Suprapubic skin (tissue), 4 donors: ENCODE data around the gene OR51B2. TPM values are rescaled to one million over a fixed set of nuclear protein-coding genes. Genes with fewer than 3 reads are reported as not detected.

Experiments used
- DNase-seq, 2 donors: peaks; one replicate each; pipeline ENCODE4 v3.0.0-alpha.2; 2019; ENCODE audit warnings: low spot score in 2 of 2
- H3K27ac ChIP-seq: fragments of 200-600 bp; sonication (generic); one replicate; pipeline ENCODE4 v1.5.1; 2019
- H3K27me3 ChIP-seq: fragments of 200-600 bp; sonication (generic); one replicate; pipeline ENCODE4 v1.5.1; 2019
- H3K36me3 ChIP-seq: fragments of 200-600 bp; sonication (generic); one replicate; pipeline ENCODE4 v1.5.1; 2019
- H3K4me1 ChIP-seq: fragments of 200-600 bp; sonication (generic); one replicate; pipeline ENCODE4 v1.5.1; 2019
- H3K4me3 ChIP-seq: fragments of 200-600 bp; sonication (generic); one replicate; pipeline ENCODE4 v1.5.1; 2019; ENCODE audit warnings: mild to moderate bottlenecking
- H3K9me3 ChIP-seq: fragments of 200-600 bp; sonication (generic); one replicate; pipeline ENCODE4 v1.5.1; 2019
- CTCF ChIP-seq, 2 donors: fragments of 200-600 bp in 1 of 2; fragments of 450-650 bp in 1 of 2; sonication (generic) in 1 of 2; IDR thresholded peaks; one replicate each; pipeline ENCODE4 v1.5.1; 2016 to 2019; ENCODE audit warnings: antibody characterized with exemption in 2 of 2, mild to moderate bottlenecking in 1 of 2, moderate library complexity in 1 of 2
- EP300 ChIP-seq: sonication (generic); formaldehyde crosslinking; IDR thresholded peaks from one replicate; pipeline ENCODE4 v1.6.1; 2017; ENCODE audit warnings: antibody characterized with exemption
- POLR2A ChIP-seq, 2 donors: fragments of 450-650 bp; IDR thresholded peaks; one replicate each; pipeline ENCODE4 v1.6.1; 2017; ENCODE audit warnings: antibody characterized with exemption in 2 of 2, mild to moderate bottlenecking in 2 of 2, moderate library complexity in 2 of 2
- POLR2AphosphoS5 ChIP-seq, 3 donors: sonication (generic); formaldehyde crosslinking; IDR thresholded peaks; one replicate each; pipeline ENCODE4 v1.6.1; 2017; ENCODE audit warnings: antibody characterized with exemption in 3 of 3
- WGBS: methylation state at CpG from one replicate; pipeline ENCODE4 v1.1.5; 2018; 5-methylcytosine and 5-hydroxymethylcytosine counted together
- total RNA-seq, 4 donors: library from RNA; depleted of rRNA; stranded (reverse); fragments of >200 nt; gene quantifications; one replicate each; pipeline ENCODE4 v1.1.0, GENCODE V29; 2016

Gene OR51B2
- total RNA-seq, 4 donors from 2014 or later = not detected

- no peak overlapping the region for H3K4me3 ChIP-seq
- TF ChIP-seq CTCF (IDR thresholded peaks at IDR 0.05) (no peak), EP300 (no peak), POLR2A (IDR thresholded peaks at IDR 0.05) (no peak), POLR2AphosphoS5 (IDR thresholded peaks at IDR 0.05) (no peak)
- 77% methylated on average over 2 of the region's 2 CpGs for WGBS
- no peak overlapping the region for H3K27ac ChIP-seq
- H3K9me3 ChIP-seq = no peaks in the 10 kb centered on the region
- no peaks in the 10 kb centered on the region for H3K4me1 ChIP-seq
- H3K27me3 ChIP-seq = no peaks in the 10 kb centered on the region
- H3K36me3 ChIP-seq = no peaks in the 10 kb centered on the region
- no peak for DNase-seq
Measured at GRCh38 chr11:5307256-5308019, 16.7 kb downstream of the OR51B2 start.

GRCh38 chr11:5304046-5304445, 20.1 kb downstream of the OR51B2 start:
- no peak for DNase-seq
- Histone ChIP-seq H3K9me3 (no peaks in the 10 kb centered on the region), H3K4me3 (no peak overlapping the region), H3K27me3 (no peaks in the 10 kb centered on the region), H3K36me3 (no peaks in the 10 kb centered on the region), H3K27ac (no peak overlapping the region), H3K4me1 (no peaks in the 10 kb centered on the region)
- TF ChIP-seq EP300 (no peak), CTCF (IDR thresholded peaks at IDR 0.05) (no peak), POLR2AphosphoS5 (IDR thresholded peaks at IDR 0.05) (no peak), POLR2A (IDR thresholded peaks at IDR 0.05) (no peak)
- WGBS = 95% methylated on average over 1 of the region's 1 CpG

GRCh38 chr11:5303626-5304025, 20.5 kb downstream of the OR51B2 start:
- Histone ChIP-seq H3K4me1 (no peaks in the 10 kb centered on the region), H3K4me3 (no peak overlapping the region), H3K27ac (no peak overlapping the region), H3K36me3 (no peaks in the 10 kb centered on the region), H3K27me3 (no peaks in the 10 kb centered on the region), H3K9me3 (no peaks in the 10 kb centered on the region)
- DNase-seq = no peak
- 72% methylated on average over 5 of the region's 5 CpGs for WGBS
- TF ChIP-seq CTCF (IDR thresholded peaks at IDR 0.05) (no peak), POLR2A (IDR thresholded peaks at IDR 0.05) (no peak), EP300 (no peak), POLR2AphosphoS5 (IDR thresholded peaks at IDR 0.05) (no peak)

- no peak within 1 kb of the TSS for H3K4me3 ChIP-seq
- TF ChIP-seq POLR2AphosphoS5 (IDR thresholded peaks at IDR 0.05) (no peak), POLR2A (IDR thresholded peaks at IDR 0.05) (no peak), EP300 (no peak), CTCF (IDR thresholded peaks at IDR 0.05) (no peak)
- no peaks in the 10 kb centered on the region for H3K4me1 ChIP-seq
- no peaks in the 10 kb centered on the region for H3K36me3 ChIP-seq
- no peak within 1 kb of the TSS for H3K27ac ChIP-seq
- no peaks in the 10 kb centered on the region for H3K27me3 ChIP-seq
- H3K9me3 ChIP-seq = no peaks in the 10 kb centered on the region
- DNase-seq = no peak
- WGBS = 91% methylated on average over 2 of the region's 2 CpGs
Measured at GRCh38 chr11:5301846-5302245, 22.3 kb downstream of the OR51B2 start, which contains the start of gene OR51B4. Gene OR51B4 (minus strand): TSS chr11:5301946. CDS start chr11:5301946, 0 bp downstream.

DNA sequence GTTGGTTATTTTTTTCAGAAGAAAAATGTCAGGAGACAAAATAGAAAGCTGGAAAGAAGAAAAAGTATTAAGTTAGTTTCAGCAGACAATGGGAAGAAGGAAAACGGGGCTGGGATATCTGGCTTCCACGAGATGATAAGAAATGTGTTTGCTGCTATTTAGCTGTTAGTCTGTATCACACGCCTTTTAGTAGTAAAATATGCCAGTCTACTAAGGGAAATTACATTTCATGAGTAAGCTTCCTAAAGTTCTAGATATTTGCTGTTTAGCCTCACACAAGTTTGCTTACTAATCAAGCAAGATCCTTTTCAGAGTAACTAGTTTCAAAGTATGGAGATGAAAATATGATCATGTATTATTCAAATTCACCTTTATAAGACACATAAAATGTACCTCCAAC, 23.8 kb downstream of the OR51B2 start:
- Histone ChIP-seq H3K4me3 (no peak overlapping the region), H3K27me3 (no peaks in the 10 kb centered on the region), H3K9me3 (no peaks in the 10 kb centered on the region), H3K27ac (no peak overlapping the region), H3K36me3 (no peaks in the 10 kb centered on the region), H3K4me1 (no peaks in the 10 kb centered on the region)
- TF ChIP-seq EP300 = no peak
- TF ChIP-seq POLR2A (IDR thresholded peaks at IDR 0.05) = no peak
- no peak for TF ChIP-seq CTCF (IDR thresholded peaks at IDR 0.05)
- no peak for TF ChIP-seq POLR2AphosphoS5 (IDR thresholded peaks at IDR 0.05)
- WGBS = 69% methylated on average over 3 of the region's 3 CpGs
- DNase-seq = no peak
